ENCODE data around the gene FAM83D. TPM values are rescaled to one million over a fixed set of nuclear protein-coding genes. Genes with fewer than 3 reads are reported as not detected.

FAM83D gene
- total and polyA plus RNA-seq, 2 of the 8 experiments (the other 6 are each of a cell fraction or from before 2014, with no cell fraction given): 60.9 to 62.6 TPM

DNA sequence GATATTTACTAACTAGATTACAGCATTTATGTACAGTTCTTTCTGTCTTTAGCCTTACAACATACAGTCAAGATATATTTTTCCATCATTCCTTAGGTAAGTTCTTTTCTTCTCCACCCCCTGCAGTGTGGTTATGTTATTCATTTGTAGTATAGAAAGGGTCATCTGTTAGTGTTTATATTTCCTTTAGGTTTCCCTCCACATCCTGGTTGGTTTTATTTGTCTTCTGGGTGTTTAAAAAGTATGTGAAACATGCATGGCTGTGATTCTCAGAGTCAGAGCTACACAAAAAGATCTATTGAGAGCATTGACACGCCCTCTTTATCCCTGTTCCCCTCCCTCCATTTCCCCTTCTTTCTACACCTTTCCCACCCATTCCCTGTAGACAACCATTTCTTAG, 56.1 kb downstream of the FAM83D start (continued):
- TF ChIP-seq CBX5 (IDR thresholded peaks at IDR 0.05; ENCODE audit: low read depth, low read length) (no peak), RFX5 (IDR thresholded peaks at IDR 0.05; ENCODE audit: borderline replicate concordance, low read depth, low read length) (no peak), PHF8 (conservative IDR thresholded peaks at IDR 0.05; ENCODE audit: low read depth, low read length) (no peak), SP4 (IDR thresholded peaks at IDR 0.05; ENCODE audit: low read length) (no peak), SIN3A (conservative IDR thresholded peaks at IDR 0.05 in 1 of 2, IDR thresholded peaks at IDR 0.05 in 1 of 2; ENCODE audit: low read depth in 1 of 2, low read length in 2 of 2) (no peak), CBX8 (IDR thresholded peaks at IDR 0.05; ENCODE audit: borderline replicate concordance, low read depth, low read length) (no peak), KDM1A (IDR thresholded peaks at IDR 0.05; ENCODE audit: borderline replicate concordance, low read length) (no peak)
